IPS DF 4.7 (cell line): ENCODE measurements around the gene SIPA1L3.

Experiments used
- DNase-seq: peaks from one replicate; pipeline ENCODE4 v3.0.0-alpha.2; 2013; ENCODE audit warnings: low spot score; ENCODE audit errors: extremely low read depth

Gene SIPA1L3

DNA sequence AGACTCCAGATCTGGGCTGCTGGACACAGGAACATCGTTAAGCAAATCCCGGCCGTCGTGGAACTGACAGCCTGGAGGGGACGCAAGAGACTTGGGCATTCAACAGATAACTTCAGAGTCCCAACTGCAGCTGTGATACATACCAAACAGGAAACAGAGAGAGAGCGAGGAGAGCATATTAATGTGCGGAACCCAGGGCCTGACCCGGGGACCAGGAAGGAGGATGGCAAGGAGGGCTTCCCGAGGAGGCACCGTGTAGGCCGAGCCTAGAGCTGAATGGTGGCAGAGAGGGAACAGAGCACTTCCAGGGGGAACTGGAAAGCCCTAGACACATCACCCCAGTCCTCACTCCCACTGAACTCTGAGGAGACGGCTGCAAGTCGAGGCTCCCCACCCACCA, 68.1 kb downstream of the SIPA1L3 start:
- no peak for DNase-seq

DNA sequence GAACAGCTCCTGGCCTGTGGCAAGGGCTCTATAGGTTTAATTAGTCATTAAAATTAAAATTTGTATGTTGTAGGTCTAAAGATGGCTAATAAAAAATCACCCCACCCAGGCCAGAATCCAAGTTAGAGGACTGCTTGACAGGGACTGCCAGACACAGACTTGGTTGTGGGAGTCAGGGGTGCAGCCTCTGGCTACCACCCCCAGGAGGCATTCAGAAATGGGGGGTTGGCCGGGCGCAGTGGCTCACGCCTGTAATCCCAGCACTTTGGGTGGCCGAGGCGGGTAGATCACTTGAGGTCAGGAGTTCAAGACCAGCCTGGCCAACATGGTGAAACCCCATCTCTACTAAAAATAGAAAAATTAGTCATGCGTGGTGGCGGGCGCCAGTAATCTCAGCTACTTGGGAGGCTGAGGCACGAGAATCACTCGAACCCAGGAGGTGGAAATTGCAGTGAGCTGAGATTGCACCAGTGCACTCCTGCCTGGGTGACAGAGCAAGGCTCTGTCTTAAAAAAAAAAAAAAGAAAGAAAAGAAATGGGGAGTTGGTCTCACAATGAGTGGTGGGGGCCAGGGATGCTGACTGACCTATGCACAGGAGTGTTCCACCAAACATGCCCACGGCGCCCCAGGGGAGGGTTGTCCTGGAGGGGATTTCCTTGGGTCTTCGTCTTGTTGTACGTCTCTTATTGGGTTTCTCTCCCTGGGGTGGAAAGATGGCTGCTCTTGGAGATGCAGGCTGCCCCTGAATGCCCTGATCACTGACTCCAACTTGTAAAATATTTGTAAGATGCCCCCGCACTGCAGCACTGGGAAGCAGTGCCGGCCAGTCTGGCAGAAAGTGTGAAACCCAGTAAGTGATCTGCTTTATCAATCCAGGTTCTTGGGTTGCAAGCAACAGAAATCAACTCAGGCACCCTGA, 68.8 kb downstream of the SIPA1L3 start:
- DNase-seq, result no peak

DNA sequence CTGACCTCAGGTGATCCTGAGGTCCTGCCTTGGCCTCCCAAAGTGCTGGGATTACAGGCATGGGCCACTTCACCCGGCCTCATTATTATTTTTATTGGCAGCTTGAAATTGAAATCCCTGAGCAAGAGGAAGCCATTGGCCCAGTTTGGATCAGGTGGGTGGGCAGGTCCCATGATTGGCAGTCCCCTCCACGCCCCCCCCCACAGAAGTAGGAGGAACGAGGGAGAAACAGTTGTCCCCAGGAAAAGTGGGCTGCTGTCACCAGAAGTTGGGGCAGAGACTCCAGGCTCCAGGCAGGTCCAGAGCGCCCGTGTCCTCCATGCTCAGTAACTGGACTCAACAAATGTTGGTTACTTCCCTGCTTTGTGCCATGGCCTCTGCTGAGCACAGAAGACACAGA, 70.4 kb downstream of the SIPA1L3 start:
- DNase-seq, result no peak

DNA sequence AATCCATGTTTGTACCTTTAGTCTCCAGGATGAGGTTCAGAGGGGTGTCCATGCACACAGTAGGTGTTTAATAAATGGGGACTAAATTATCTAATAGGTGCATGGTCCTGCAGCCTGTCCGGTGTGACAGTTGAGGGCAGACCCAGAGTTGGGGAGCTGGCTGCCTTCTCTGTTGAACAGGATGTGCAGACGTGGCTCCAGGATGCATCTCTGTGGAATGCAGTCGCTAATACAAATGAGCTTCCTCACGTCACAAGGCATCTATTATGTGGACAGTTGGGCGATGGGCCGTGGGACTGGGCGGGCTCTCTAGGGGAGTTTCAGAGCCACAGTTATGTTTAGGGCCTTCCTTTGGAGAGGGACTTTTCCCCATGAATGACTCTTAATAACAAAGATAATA, 71.0 kb downstream of the SIPA1L3 start:
- no peak for DNase-seq

DNA sequence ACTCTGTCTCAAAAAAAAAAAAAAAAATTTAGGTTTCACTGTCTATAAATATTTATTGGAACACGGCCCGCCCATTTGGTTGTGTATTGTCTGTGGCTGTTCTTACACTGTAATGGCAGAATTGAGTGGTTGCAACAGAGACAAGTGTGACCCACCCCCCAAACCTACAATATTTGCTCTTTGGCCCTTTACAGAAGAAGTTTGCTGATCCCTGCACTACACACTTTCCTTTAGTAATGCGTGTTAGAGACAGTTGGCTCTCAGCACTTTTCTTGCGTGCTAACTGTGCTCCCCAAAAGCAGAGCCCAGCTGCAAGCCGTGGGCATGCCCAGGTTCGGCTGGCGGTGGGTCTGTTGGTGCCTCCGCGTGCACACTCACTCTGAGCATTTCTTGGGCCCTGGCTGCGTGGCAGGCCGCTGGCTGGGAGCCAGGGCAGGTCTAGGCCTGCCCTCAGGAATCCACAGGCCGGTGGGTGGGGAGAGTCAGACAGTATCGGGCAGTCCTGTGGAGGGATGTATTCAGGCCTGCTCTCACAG, 72.6 kb downstream of the SIPA1L3 start:
- no peak for DNase-seq

DNA sequence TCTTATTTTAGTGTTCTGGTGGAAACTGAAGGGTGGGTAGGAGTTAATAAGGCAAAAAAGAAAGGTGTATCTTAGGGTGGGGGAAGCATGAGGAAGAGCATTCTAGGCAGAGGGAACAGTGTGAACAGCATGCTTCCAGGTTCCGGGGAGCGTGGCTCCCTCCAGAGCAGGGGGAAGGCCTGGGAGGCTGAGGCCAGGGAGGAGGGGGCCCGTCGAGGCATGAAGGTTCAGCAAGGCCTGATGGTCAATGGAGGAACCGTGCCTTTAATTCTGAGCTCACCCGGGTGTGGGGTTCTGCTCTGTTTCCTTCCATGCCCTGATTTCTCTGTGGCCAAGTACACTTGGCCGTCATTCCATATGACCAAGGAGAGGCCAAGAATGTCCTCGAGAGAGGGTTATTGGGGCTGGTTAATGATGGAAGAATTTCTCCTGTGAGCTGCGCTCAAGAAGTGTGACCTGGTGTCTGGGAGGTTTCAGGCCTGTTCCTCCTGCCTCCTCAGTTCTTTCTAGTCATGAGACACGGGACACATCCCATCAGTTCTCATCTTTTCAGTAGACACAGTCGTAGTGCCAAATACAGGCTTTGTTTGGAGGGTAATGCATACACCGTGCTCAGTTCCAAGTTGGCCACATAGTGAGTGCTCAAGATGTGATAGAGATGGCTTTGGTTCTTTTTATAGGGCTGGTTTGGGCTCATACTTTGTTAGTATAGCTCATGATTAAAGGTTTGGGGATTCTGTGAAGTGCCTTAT, 73.6 kb downstream of the SIPA1L3 start:
- no peak for DNase-seq

DNA sequence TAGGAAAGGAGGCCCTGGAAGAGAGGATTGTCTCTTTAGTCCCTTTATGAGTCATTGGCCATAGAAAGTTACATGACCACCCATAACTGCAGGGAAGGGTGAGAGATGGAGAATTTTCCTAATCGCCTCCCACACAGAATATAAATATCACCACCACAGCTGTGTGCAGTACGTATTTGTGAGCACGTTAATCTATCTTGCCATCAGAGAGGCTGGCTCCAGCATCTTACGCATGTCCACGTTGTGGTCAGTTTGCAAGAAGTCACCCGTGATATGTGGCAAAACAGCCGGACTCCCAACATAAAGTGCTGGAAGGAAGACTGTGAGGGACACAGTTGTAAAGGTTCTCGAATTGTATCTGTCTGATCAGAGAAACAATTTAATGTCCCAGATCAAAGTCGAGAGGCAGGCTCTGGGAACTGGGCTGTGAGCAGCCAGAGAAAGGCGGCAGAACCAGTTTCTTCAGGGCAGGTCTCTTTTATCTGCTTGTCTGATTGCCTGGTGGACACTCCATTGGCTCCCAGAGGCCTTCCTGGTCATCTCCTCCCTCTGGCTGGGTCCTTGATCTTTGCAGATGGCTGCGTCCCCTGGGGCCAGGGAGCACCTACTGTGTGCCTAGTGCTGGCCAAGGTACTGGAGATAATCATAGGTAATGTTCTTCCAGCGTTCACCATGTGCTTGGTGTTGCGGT, 74.9 kb downstream of the SIPA1L3 start:
- DNase-seq, result no peak

DNA sequence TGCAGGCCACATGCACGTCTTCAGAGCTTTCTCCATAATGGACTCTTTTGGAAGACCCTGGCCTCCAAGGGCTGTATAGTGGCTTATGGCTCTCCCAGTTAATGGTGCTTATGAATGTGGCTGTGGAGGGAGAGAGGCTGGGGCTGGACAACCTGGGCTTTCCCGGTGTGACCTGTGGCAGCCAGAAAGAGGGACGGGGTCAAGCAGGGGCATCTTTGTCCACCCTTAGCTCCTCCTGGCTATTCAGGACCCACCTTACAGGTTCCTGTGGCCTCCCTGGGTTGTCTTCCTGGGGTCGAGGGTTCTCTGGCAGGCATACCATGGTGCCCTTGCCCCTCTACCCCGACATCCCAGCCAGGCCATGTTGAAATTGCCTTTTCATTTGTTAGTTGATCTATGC, 75.6 kb downstream of the SIPA1L3 start:
- no peak for DNase-seq

DNA sequence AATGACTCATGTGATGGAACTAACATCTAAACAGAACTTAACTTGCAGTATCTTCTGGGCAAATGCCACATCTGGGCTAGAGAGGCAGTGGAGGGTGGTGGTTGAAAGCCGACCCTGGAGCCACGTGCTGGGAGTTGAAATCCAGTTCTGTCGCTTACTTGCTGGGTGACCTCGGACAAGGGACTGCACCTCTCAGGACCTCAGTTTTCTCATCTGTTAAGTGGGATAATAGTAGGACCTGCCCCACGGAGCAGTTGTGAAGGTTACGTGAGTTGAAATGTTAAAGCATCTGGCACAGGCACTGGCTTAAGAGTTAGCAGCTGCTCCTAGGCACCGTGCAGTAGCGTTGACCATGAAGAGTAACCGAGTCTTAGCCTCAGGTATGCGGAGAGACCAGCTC, 76.1 kb downstream of the SIPA1L3 start:
- DNase-seq, result no peak

DNA sequence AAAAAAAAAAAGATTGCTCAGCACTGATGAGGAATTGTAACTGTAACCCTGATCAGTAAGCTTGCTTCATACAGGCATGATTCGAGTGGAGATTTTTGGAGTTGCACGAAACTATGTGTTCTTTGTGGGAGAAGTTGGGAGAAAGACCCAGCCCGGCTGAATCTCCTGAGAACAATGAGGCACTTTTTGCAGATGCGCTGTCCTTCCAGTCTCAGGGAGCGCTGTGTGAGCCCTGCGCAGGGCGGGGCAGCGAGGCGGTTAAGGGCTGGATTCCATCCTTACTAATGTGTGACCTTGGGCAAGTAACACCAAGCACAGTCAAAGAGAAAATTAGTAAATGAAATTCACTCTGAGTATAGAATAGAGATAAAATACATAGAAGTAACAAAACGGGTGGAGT, 76.9 kb downstream of the SIPA1L3 start:
- DNase-seq, result no peak

DNA sequence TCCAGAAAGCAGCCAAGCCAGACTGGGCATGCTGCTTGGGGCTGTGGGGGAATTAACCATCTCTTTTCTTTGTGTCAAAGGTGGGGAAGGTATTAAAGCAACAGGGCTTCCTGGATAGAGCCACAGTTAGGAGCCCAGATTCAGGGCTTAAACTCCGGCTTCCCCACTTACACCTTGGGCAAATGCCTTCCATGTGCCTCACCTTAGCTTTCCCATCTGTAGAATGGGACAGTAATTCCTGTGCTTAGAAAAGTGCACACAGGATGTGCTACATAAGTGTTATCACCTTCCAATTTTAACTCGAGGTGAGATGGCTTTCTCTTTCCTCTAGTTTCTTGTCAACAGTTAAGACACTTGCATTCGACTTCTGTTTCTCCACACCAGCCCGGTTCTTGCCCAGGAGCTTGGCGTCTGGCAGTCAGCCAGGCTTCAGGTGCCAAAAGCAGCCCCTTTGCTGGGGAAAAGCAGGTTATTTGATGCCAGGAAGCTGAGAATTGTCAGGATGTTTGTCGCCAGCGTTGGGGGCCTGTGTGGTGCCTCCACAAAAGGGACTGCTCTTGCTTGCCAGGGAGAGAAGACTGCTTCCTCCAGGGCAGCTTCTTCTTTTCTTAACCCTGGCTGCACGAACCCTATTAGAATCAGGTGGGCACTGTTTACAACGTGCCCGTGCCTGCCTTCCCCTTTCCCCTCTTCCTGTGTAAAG, 79.2 kb downstream of the SIPA1L3 start:
- DNase-seq, result no peak

DNA sequence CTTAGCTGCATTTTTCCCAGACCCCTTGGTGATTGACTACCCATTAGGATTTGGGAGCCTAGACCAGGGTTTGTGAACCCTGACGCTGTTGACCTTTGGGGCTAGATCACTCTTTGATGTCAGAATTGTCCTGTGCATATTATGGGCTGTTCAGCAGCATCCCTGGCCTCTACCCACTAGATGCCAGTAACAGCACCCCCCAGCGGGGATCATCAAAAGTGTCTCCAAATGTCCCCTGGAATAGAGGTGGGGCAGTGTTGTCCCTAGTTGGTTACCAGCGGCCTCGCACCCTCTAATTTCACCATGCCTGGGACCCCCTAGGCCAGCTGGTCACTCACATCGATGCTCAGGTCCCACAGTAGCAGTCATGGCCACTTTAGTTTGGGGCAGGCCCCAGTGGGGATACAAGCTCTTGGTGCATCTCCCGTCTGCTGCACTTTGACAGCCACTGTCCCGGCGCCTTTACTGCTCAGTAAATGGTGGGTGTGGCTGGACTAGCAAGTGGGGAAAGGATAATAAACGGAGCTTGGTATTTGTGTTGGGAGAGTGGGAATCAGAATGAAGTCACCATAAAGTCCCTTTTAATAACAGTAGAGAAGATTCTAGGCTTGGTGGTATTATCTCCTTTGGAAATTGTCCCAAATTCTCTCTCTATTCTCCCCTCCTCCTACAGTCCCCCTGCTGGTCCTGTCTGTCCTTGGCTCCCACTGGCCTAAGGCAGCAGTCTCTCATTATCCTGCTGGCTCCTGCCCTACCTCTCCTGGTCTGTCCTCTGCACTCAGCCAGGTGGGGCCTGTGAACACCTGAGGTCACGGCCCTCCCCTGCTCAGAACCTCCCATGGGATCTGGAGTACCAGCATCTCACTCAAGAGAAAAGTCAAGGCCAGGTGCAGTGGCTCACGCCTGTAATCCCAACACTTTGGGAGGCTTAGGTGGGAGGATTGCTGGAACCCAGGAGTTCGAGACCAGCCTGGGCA, 80.6 kb downstream of the SIPA1L3 start:
- no peak for DNase-seq

DNA sequence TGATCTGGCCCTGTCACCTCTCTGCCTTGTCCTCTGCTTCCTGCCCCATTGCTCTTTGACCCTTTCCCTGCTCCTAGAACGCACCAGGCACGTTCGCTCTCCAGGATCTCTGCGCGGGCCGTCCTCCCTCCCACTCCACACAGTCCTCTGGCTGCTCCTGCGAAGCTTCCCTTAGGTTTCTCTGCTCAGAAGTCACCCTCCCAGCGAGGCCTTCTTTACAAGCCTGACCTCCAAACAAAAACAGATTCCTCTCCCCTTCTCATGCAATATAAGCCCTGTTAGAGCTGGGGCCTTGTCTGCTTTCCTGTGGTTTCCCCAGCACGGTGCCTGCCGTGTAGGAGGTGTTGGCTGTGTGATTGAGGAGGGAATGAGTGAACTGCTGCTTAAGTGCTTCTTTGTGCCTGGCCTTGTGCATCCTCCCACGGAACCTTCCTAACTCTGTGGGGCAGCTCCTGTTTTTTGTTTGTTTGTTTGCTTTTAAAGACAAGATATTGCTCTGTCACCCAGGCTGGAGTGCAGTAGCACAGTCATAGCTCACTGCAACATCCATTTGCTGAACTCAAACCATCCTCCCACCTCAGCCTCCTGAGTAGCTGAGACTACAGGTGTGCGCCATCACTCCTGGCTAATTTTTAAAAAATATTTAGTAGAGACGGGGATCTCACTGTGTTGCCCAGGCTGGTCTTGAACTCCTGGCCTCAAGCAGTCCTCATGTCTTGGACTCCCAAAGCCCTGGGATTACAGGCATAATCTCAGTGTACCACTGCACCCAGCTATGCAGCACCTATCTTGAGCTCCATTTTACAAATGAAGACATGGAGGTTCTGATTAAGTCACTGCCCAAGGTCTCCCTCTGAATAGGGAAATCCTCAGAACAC, 82.0 kb downstream of the SIPA1L3 start:
- no peak for DNase-seq

DNA sequence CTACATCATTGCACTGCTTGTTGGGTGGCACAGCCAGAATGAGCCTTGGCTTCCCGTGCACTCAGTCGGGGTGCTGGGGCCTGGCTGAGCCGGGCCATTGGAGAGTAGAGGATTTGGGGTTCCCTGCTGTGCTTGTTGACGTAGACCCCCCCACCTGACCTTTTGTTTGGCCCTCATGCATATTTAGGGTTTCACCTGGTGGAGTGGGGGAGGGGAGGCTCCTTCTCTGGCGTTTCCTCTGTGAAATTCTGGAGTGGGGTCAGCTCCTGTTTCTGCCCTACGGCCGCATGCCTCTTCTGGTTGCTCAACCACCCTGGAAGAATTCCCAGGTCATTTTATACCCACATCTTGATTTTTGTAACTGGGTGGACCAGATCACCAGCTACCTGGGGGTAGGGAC, 82.8 kb downstream of the SIPA1L3 start:
- no peak for DNase-seq

DNA sequence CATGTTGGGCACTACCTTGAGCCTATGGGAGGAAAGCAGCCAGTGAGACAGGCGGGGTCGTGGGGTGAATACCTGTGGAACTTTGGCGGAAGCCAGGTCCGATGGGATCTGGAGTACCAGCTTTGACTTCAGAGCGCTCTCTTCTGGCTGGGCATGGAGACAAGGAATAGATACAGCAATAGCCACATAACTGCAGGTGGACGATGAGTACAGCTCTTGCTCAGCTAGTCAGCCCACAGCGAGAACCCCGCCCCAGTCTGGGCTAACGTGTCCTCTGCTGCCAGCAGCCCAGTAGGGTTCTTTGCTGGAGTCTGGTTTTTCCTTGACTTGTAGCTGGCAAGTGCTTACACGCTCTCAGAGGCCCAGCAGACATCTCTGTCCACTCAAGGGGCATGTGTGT, 83.4 kb downstream of the SIPA1L3 start:
- no peak for DNase-seq

DNA sequence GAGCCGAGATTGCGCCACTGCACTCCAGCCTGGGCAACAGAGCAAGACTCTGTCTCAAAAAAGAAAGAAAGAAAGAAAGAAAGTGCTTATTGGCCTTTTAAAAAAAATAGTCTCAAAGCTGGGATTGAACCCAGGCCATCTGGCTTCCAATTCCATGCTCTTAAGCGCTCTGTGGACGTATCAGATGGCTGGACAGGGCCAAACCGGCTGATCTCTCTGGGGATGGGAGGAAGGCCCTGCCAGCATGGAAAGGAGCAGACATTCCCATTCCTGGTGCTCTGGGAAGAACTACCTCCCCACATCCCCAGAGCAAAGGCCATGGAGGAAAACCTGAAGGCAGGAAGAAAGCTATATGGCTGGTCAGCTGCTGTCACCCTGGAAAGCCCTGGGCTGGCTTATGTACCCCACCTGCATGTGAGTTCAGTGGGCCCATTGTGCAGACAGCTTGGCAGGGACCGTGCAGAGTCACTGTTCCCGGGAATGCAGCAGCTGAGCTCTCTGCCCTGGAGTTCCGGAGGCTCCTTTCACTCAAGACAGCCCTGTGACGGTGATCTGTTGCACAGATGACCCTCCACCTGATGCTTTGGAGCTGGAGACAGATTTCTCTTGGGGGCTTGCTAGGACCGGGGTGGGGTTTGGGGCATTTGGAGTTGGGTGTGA, 84.3 kb downstream of the SIPA1L3 start:
- no peak for DNase-seq

DNA sequence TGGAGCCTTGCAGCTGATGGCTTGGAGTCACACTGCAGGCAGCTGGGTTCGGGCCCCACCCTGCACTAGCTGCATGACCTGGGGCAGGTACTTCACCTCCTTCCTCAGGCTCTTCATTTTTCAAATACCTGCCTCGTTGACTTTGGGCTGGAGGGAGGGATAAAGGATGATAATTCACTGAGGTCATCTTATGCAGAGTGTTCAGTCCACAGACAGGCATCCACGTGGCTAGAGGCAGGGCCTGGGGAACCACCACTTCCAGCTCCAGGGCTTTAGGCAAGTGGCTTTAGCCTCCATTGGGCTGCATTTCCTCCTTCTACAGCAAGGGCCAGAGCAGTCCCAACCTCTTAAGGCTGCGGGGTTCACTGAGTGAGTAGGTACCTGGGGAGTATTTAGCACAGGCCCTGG, 84.8 kb downstream of the SIPA1L3 start:
- no peak for DNase-seq

DNA sequence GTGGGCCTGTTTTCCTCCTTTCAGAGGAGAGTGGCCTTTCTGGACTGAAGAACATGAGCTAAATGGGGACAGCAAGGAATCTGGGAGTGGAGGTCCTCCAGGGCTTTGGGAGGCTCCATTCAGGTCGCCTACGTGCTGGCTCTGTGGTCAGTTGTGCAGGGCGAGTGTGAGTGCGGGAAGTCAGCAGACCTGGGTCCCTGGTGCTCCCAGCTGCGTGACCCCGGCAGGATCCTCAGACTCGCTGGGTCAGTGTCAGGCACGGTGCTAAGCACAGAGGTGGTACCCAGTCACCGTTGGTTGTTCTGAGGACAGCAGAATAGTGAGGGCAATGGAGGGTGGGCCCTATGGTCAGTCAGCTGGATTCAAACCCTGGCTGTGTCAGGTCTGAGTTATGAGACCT, 85.8 kb downstream of the SIPA1L3 start:
- DNase-seq, result no peak

DNA sequence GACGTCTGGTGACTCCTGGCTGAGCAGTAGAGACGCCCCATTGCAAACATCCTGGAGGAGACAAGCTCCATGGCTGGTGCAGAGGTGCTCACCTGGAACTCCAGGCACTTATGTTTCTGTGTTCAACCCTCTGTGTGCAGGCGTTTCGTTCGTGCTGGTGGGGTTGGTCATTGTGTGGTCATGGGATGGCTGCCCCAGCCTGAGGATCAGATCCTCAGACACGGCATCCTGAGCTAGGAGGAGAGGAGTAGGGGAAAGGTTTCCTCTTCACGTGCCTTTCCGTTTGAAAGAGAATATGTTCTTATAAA, 87.8 kb downstream of the SIPA1L3 start:
- no peak for DNase-seq
